Testis (tissue), 2 donors: ENCODE results near the gene CALHM3.

Source experiments
- POLR2A ChIP-seq: fragments of 450-650 bp; IDR thresholded peaks from one replicate; pipeline ENCODE4 v1.6.1; 2017; ENCODE audit warnings: antibody characterized with exemption, mild to moderate bottlenecking, moderate library complexity
- TF ChIP-seq, protein P1 (sequence below), 3 experiments: fragments of 450-650 bp in 2 of 3; fragments of 200-600 bp in 1 of 3; sonication (generic) in 1 of 3; IDR thresholded peaks; one replicate each; pipeline ENCODE4 v1.5.1; 2016 to 2019; ENCODE audit warnings: antibody characterized with exemption in 3 of 3, mild to moderate bottlenecking in 2 of 3, moderate library complexity in 1 of 3

DNA sequence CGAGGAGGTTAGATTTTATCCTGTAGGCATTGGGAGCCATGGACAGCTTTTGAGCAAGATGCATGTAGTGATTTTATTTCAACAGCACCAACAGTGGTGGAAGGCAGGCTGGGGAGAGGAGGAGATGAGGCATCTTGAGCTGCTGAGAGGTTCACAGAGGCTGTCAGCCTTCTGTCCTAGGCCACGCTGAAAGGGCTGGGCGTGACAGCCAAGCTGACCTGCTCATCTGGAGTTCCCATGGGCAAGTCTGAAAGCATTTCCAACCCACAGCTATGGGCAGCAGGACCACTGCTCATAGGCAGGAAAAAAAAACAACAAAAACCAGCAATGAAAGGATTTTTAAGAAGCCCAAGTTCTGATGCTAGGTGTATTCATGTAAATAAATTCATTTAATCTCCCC, 22.1 kb upstream of the CALHM3 start:
- TF ChIP-seq, protein P1, sequence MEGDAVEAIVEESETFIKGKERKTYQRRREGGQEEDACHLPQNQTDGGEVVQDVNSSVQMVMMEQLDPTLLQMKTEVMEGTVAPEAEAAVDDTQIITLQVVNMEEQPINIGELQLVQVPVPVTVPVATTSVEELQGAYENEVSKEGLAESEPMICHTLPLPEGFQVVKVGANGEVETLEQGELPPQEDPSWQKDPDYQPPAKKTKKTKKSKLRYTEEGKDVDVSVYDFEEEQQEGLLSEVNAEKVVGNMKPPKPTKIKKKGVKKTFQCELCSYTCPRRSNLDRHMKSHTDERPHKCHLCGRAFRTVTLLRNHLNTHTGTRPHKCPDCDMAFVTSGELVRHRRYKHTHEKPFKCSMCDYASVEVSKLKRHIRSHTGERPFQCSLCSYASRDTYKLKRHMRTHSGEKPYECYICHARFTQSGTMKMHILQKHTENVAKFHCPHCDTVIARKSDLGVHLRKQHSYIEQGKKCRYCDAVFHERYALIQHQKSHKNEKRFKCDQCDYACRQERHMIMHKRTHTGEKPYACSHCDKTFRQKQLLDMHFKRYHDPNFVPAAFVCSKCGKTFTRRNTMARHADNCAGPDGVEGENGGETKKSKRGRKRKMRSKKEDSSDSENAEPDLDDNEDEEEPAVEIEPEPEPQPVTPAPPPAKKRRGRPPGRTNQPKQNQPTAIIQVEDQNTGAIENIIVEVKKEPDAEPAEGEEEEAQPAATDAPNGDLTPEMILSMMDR (IDR thresholded peaks at IDR 0.05) = no peak
- no peak for TF ChIP-seq POLR2A
